A549 (cell line): ENCODE data around the gene DDX1. TPM values are rescaled to one million over a fixed set of nuclear protein-coding genes. Genes with fewer than 3 reads are reported as not detected.

Source experiments
- ATAC-seq, 2 experiments: fragments of 200-7000 bp in 1 of 2; fragments of >200 bp in 1 of 2; cut with Nextera tagmentation in 1 of 2; cut with Tn5 transposase in 1 of 2; 3 replicates each; pipeline versions ENCODE4 v1.8.0 to v1.9.1; 2018 to 2020; ENCODE audit warnings: mild to moderate bottlenecking in 1 of 2, moderate library complexity in 1 of 2
- CTCF ChIA-PET: fragments of 300-600 bp; sonication (Branson Sonifier 250); formaldehyde crosslinking; extraction: SDS; loops from one replicate; lab custom pipeline; 2021; ENCODE audit warnings: antibody characterized with exemption, inconsistent platforms; lab: Yijun Ruan, JAX
- POLR2A ChIA-PET: fragments of 350-600 bp; formaldehyde crosslinking; extraction: SDS; loops from one replicate; lab custom pipeline; 2021; ENCODE audit warnings: antibody characterized with exemption, inconsistent platforms; lab: Yijun Ruan, JAX
- DNase-seq, 2 experiments: peaks; one replicate each; pipeline versions ENCODE4 v3.0.0 to v3.0.0-alpha.2; 2011 to 2016; ENCODE audit warnings: low read depth in 1 of 2, low spot score in 1 of 2
- FAIRE-seq: peaks from 2 replicates; lab custom pipeline; 2011; peaks lifted over from hg19 to GRCh38; lab: Jason Lieb, UNC
- H3K27ac ChIP-seq, 2 experiments: fragments of >200 bp; sonication (Bioruptor Twin); formaldehyde crosslinking; 3 replicates each; pipeline ENCODE4 v1.5.1; 2016 to 2017
- H3K4me1 ChIP-seq: fragments of >200 bp; sonication (Bioruptor Twin); formaldehyde crosslinking; 3 replicates; pipeline ENCODE4 v1.6.1; 2016
- H3K4me2 ChIP-seq: fragments of >200 bp; sonication (Bioruptor Twin); formaldehyde crosslinking; 3 replicates; pipeline ENCODE4 v1.6.1; 2016
- H3K4me3 ChIP-seq: fragments of >200 bp; sonication (Bioruptor Twin); formaldehyde crosslinking; 3 replicates; pipeline ENCODE4 v1.5.1; 2016
- H3K9me3 ChIP-seq: fragments of >200 bp; sonication (Bioruptor Twin); formaldehyde crosslinking; 3 replicates; pipeline ENCODE4 v1.6.1; 2016
- CBX2 ChIP-seq: fragments of 200-600 bp; sonication (generic); IDR thresholded peaks from 2 replicates; pipeline ENCODE4 v1.6.1; 2016; ENCODE audit warnings: low read depth, mild to moderate bottlenecking, borderline replicate concordance
- CEBPB ChIP-seq, 2 experiments: fragments of >200 bp in 1 of 2; sonication (Bioruptor Twin) in 1 of 2; formaldehyde crosslinking in 1 of 2; IDR thresholded peaks; 2 replicates each; pipeline ENCODE4 v1.6.1; 2012 to 2016
- EP300 ChIP-seq, 2 experiments: fragments of >200 bp; sonication (Bioruptor Twin); formaldehyde crosslinking; IDR thresholded peaks; 2 replicates in 1 of 2; 3 replicates in 1 of 2; pipeline ENCODE4 v1.6.1; 2016 to 2017
- ESRRA ChIP-seq: fragments of 150-350 bp; IDR thresholded peaks from 2 replicates; pipeline ENCODE4 v1.6.1; 2014; ENCODE audit warnings: mild to moderate bottlenecking, low read length, borderline replicate concordance
- FOSL2 ChIP-seq, 2 experiments: fragments of 450-650 bp in 1 of 2; fragments of >200 bp in 1 of 2; sonication (Bioruptor Twin) in 1 of 2; formaldehyde crosslinking; IDR thresholded peaks; 2 replicates each; pipeline versions ENCODE4 v1.5.0 to v1.6.1; 2016 to 2020; ENCODE audit warnings: mild to moderate bottlenecking in 1 of 2, moderate library complexity in 1 of 2
- HEYL ChIP-seq: fragments of 250-450 bp; sonication (Bioruptor Pico); IDR thresholded peaks from 2 replicates; pipeline ENCODE4 v1.8.0; 2021; ENCODE audit warnings: mild to moderate bottlenecking, moderate library complexity
- HOXA7 ChIP-seq: fragments of 250-450 bp; sonication (Bioruptor Pico); IDR thresholded peaks from 2 replicates; pipeline ENCODE4 v1.5.0; 2020; ENCODE audit warnings: mild to moderate bottlenecking, moderate library complexity
- HOXB5 ChIP-seq: fragments of 250-450 bp; sonication (Bioruptor Pico); IDR thresholded peaks from 2 replicates; pipeline ENCODE4 v1.5.0; 2020; ENCODE audit warnings: mild to moderate bottlenecking, moderate library complexity
- MAFK ChIP-seq: fragments of 450-650 bp; IDR thresholded peaks from 2 replicates; pipeline ENCODE4 v1.6.1; 2014; ENCODE audit not compliant: partially characterized antibody
- RAD21 ChIP-seq, 2 experiments: fragments of >200 bp in 1 of 2; sonication (Bioruptor Twin) in 1 of 2; formaldehyde crosslinking in 1 of 2; IDR thresholded peaks in 1 of 2; conservative IDR thresholded peaks in 1 of 2; 2 replicates in 1 of 2; 3 replicates in 1 of 2; pipeline ENCODE4 v1.6.1; 2012 to 2018; ENCODE audit warnings: inconsistent platforms in 1 of 2
- TFCP2L1 ChIP-seq: fragments of 250-450 bp; sonication (Bioruptor Pico); IDR thresholded peaks from 2 replicates; pipeline ENCODE4 v1.5.0; 2021; ENCODE audit warnings: mild to moderate bottlenecking
- WGBS: methylation state at CpG from one replicate; pipeline ENCODE4 v1.1.6; 2017; ENCODE audit errors: missing lambda C conversion rate; 5-methylcytosine and 5-hydroxymethylcytosine counted together
- polyA plus RNA-seq, 4 experiments: library from polyadenylated mRNA; depleted of rRNA in 3 of 4; stranded (reverse); fragments of >200 nt; fragmentation: RNase III in 1 of 4; extraction: RNeasy Plus Mini Kit Qiagen cat#74134 plus additional on column Dnase treatment in 1 of 4; gene quantifications; 2 replicates in 3 of 4; 3 replicates in 1 of 4; pipeline ENCODE4 v1.2.3, GENCODE V29; 2011 to 2017
- TF ChIP-seq, protein P1 (sequence below): IDR thresholded peaks from 2 replicates; pipeline ENCODE4 v1.6.1; 2012
- TF ChIP-seq, protein P2 (sequence below): fragments of 250-450 bp; sonication (Bioruptor Pico); IDR thresholded peaks from 2 replicates; pipeline ENCODE4 v1.5.0; 2020; ENCODE audit warnings: low read depth, mild to moderate bottlenecking, moderate library complexity
- TF ChIP-seq, protein P3 (sequence below): fragments of 450-650 bp; IDR thresholded peaks from 2 replicates; pipeline ENCODE4 v1.6.1; 2014; ENCODE audit warnings: antibody characterized with exemption
- TF ChIP-seq, protein P4 (sequence below): fragments of >200 bp; sonication (Bioruptor Twin); formaldehyde crosslinking; IDR thresholded peaks from 3 replicates; pipeline ENCODE4 v1.5.1; 2016
- TF ChIP-seq, protein P5 (sequence below): IDR thresholded peaks from 2 replicates; pipeline ENCODE4 v1.6.1; 2012

The DDX1 gene
- polyA plus RNA-seq, 2 of the 4 experiments (the other 2 are of a cell fraction): 157 to 214 TPM

DNA sequence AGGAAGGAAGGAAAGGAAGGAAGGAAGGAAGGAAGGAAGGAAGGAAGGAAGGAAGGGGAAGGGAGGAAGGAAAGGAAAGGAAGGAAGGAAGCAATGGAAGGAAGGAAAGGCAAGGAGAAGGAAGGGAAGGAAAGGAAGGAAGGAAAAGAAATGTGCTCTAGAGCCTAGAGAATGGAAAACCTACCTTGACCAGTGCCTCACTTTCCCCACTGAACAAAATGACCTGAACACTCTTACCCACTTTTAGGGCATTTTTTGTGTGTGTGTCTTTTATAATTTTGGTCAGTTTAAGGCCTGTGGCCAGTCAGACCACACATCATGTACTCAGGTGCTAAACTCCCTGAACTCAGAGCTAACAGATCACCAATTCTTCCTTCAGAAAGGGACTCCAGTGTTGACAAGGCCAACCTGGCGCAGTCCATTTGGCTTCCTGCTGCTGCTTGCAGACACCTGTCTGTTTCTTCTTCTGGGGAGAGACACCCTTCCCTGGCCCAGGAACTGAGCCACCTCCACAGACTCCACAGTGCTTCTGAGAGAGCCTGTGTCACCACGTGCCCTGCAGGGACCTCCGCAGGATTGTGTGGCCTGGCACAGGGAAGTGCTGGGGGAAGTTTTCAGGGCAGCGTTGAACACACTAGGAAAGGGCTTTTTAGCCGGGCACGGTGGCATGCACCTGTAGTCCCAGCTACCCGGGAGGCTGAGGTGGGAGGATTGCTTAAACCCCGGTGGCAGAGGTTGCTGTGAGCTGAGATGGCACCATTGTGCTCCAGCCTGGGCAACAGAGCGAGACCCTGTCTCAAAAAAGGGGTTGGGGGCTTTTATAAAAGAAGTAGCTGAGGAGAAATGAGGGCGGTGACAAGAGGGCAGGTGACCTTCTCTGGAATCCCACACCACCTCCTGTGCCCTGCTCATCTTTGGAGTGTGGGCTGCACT is 57.2 kb downstream of the DDX1 start (continued):
- no peak for TF ChIP-seq CEBPB (IDR thresholded peaks at IDR 0.05)

DNA sequence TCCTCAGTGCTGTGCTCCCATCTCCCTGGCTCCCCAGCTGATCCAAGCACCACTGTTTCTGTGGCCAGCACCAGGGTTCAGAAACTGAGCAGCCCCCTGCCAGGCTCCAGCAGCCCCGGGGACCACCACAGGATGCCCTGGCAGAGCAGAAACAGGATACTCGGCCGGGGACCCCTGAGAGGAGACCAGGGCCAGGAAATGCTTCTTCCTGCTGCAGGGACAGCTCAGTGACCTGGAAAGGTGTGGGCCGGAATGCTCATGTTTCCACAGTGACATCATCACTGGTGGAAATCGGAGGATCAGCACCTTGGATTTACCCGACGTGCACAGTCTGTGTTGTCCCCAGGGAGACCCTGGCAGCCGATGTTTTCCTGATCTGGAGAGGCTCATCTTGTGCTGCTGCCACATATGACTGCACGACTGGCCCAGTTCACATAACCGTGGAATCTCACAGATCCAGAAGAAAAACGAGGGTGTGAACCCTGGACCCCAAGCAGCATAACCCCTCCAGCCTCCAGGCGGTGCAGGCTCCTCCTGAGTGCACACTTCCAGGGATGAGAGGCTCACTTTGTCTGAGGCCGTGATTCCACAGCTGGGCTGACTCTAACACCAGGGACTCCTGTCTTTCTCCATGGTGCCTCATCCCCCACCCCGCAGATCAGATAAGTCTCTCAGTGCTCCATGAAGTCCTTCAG is 58.0 kb downstream of the DDX1 start:
- H3K27ac ChIP-seq: no peak overlapping the region
- CTCF ChIA-PET: interaction anchor here (1.3 to 1.6 kb wide), 4 partner anchors 13 to 19 kb away, joined by 3 read pairs; no protein-coding TSS in a partner anchor
- no peak overlapping the region for H3K4me2 ChIP-seq
- DNase-seq: no peak
- FAIRE-seq: no peak
- POLR2A ChIA-PET: no interaction called here
- H3K4me1 ChIP-seq: no peaks in the 10 kb centered on the region
- H3K9me3 ChIP-seq: no peaks in the 10 kb centered on the region
- ATAC-seq: no peak; a peak in 1 of 6 replicates
- no peak overlapping the region for H3K4me3 ChIP-seq
- TF ChIP-seq TFCP2L1 (CRISPR knock-in tag) (no peak), CBX2 (no peak), MAFK (no peak), HOXA7 (no peak), FOSL2 (IDR thresholded peaks at IDR 0.05) (no peak), FOSL2 (CRISPR knock-in tag; IDR thresholded peaks at IDR 0.05) (no peak), EP300 (IDR thresholded peaks at IDR 0.05) (no peak), RAD21 (conservative IDR thresholded peaks at IDR 0.05 in 1 of 2, IDR thresholded peaks at IDR 0.05 in 1 of 2) (no peak), HOXB5 (CRISPR knock-in tag) (no peak), HEYL (CRISPR knock-in tag) (no peak)
- TF ChIP-seq, protein P1, sequence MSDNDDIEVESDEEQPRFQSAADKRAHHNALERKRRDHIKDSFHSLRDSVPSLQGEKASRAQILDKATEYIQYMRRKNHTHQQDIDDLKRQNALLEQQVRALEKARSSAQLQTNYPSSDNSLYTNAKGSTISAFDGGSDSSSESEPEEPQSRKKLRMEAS: no peak
- TF ChIP-seq, protein P2, sequence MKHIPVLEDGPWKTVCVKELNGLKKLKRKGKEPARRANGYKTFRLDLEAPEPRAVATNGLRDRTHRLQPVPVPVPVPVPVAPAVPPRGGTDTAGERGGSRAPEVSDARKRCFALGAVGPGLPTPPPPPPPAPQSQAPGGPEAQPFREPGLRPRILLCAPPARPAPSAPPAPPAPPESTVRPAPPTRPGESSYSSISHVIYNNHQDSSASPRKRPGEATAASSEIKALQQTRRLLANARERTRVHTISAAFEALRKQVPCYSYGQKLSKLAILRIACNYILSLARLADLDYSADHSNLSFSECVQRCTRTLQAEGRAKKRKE (CRISPR knock-in tag): no peak
- TF ChIP-seq, protein P3, sequence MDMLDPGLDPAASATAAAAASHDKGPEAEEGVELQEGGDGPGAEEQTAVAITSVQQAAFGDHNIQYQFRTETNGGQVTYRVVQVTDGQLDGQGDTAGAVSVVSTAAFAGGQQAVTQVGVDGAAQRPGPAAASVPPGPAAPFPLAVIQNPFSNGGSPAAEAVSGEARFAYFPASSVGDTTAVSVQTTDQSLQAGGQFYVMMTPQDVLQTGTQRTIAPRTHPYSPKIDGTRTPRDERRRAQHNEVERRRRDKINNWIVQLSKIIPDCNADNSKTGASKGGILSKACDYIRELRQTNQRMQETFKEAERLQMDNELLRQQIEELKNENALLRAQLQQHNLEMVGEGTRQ: no peak
- TF ChIP-seq, protein P4, sequence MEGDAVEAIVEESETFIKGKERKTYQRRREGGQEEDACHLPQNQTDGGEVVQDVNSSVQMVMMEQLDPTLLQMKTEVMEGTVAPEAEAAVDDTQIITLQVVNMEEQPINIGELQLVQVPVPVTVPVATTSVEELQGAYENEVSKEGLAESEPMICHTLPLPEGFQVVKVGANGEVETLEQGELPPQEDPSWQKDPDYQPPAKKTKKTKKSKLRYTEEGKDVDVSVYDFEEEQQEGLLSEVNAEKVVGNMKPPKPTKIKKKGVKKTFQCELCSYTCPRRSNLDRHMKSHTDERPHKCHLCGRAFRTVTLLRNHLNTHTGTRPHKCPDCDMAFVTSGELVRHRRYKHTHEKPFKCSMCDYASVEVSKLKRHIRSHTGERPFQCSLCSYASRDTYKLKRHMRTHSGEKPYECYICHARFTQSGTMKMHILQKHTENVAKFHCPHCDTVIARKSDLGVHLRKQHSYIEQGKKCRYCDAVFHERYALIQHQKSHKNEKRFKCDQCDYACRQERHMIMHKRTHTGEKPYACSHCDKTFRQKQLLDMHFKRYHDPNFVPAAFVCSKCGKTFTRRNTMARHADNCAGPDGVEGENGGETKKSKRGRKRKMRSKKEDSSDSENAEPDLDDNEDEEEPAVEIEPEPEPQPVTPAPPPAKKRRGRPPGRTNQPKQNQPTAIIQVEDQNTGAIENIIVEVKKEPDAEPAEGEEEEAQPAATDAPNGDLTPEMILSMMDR: no peak
- 42% methylated on average over 12 of the region's 14 CpGs for WGBS

DNA sequence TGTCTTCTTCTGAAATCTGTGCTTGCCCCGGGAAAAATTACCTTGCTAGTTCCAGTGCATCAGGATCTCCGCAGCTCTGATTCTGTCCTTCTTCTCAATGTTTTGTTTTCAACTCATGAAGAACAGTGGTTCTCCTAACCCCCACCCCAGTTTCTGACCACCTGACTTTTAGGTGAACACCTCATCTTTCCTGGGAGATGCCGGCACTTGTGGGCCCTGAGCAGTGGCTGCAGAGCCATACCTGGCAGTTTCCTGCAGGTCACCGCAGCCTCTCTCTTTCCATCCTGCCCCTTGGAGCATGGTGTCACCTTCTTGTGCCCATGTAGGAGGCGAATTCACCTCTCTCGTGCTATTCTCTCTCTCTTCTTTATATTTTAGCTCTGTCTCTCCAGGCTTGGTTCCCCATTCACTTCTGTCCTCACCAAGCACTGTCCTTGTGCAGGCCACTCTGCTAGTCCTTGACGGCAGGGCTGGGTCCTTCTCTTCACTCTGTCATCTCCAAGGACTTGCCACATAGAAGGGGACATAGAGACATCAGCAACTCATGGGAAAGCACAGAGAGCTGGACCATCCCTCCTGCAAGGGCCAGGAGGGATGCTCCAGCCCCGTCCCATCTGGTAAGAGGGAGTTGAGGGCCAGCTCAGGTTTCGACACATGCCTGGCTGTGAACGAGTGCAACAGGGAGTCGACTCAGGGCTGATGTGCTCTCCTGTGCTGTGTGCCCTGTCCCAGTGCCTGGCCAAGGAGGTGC is 59.1 kb downstream of the DDX1 start:
- WGBS: 56% methylated on average over 10 of the region's 11 CpGs
- no peaks in the 10 kb centered on the region for H3K9me3 ChIP-seq
- ChIA-PET POLR2A (no interaction called here), CTCF (interaction anchor here (1.3 to 1.4 kb wide), 3 partner anchors 14 to 858 kb away, joined by 3 to 4 read pairs (median 3); no protein-coding TSS in a partner anchor)
- H3K4me1 ChIP-seq: no peaks in the 10 kb centered on the region
- H3K27ac ChIP-seq: no peak overlapping the region
- DNase-seq: no peak
- no peak for FAIRE-seq
- no peak overlapping the region for H3K4me2 ChIP-seq
- no peak for TF ChIP-seq ESRRA
- TF ChIP-seq, protein P5, sequence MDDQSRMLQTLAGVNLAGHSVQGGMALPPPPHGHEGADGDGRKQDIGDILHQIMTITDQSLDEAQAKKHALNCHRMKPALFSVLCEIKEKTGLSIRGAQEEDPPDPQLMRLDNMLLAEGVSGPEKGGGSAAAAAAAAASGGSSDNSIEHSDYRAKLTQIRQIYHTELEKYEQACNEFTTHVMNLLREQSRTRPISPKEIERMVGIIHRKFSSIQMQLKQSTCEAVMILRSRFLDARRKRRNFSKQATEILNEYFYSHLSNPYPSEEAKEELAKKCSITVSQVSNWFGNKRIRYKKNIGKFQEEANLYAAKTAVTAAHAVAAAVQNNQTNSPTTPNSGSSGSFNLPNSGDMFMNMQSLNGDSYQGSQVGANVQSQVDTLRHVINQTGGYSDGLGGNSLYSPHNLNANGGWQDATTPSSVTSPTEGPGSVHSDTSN: no peak
- ATAC-seq: no peak; a peak in 2 of 6 replicates
- no peak overlapping the region for H3K4me3 ChIP-seq
